ENCODE results near the gene SMPD3. TPM values are rescaled to one million over a fixed set of nuclear protein-coding genes. Genes with fewer than 3 reads are reported as not detected.

Gene SMPD3
- total and polyA plus RNA-seq, 2 of the 8 experiments (the other 6 are each of a cell fraction or from before 2014, with no cell fraction given), result 0.39 to 1.3 TPM

DNA sequence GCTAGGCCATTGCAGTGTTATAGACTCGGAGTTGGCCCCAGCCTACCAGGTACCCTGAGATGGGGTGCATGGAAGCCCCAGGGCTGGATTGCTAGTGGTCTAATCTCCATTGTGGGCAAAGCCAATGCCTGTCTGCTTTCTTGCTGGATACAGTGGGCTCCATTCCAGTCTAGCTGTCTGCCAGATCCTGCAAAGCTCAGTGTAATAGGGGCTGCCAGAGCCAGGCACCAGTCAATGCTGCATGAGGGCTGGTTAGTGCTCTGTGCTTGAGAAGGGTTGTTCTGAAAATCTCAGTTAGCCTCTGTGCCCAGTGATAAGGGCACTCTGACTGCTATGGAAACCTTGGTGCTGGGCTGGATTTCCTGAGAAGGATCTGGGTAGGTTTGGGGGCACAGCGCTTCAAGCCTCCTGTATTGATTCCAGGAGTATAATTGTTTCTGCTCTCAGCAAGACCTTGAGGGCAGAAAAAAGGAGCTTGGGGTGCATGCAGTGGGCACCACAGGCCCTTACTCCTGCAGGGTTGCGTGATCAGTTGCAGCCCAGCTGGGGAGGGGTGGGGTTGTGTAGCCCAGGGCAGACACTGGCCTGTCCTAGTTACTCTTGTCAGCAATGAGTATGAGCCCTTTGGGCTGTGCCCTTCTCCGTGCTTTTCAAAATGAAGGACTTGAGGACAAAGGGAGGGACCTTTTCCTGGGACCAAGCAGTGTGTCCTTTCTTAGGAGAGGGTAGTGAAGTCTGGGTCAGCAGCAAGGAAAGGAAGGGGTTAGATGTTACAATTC, 19.0 kb downstream of the SMPD3 start:
- Histone ChIP-seq H4K5ac (ENCODE audit: insufficient read length, low read depth, low read length) (no peak overlapping the region), H3K36me3 (ENCODE audit: control insufficient read depth in 2 of 4, insufficient read depth in 4 of 4, low read length in 3 of 4) (no peaks in the 10 kb centered on the region), H3K23ac (ENCODE audit: insufficient read length) (no peak overlapping the region), H3K79me2 (ENCODE audit: control insufficient read depth in 1 of 2, insufficient read depth in 2 of 2, low read length in 2 of 2) (no peaks in the 10 kb centered on the region), H2AFZ (ENCODE audit: low read length) (no peak overlapping the region), H4K8ac (ENCODE audit: extremely low read depth, insufficient read depth, low read length) (no peak overlapping the region), H4K91ac (replicated peaks; ENCODE audit: insufficient read length, low read length) (no peak overlapping the region), H2BK120ac (replicated peaks; ENCODE audit: low read depth, low read length) (no peak overlapping the region), H3K14ac (ENCODE audit: insufficient read length) (no peak overlapping the region), H3K27ac (ENCODE audit: low read depth, low read length) (no peak overlapping the region), H2BK20ac (ENCODE audit: low read length) (no peak overlapping the region), H2AK5ac (ENCODE audit: low read depth, low read length) (no peak overlapping the region), H3K27me3 (replicated peaks in 1 of 4; ENCODE audit: control insufficient read depth in 3 of 4, extremely low read depth in 1 of 4, insufficient read depth in 3 of 4, low read length in 3 of 4) (peaks cover 0 to 2% (median 0%) of the 10 kb centered on the region in 4 experiments; a peak in 2 of 7 replicates), H3K79me1 (ENCODE audit: low read depth, low read length) (no peaks in the 10 kb centered on the region; the same call in 1 of the 2 replicates), H3K18ac (ENCODE audit: extremely low read depth, low read length) (no peak overlapping the region), H3K4me1 (replicated peaks in 1 of 4; ENCODE audit: control insufficient read depth in 3 of 4, insufficient read depth in 4 of 4, low read length in 3 of 4) (no peaks in the 10 kb centered on the region), H3K9me3 (ENCODE audit: insufficient read depth in 2 of 2, low read depth in 1 of 2, low read length in 1 of 2) (no peaks in the 10 kb centered on the region), H3K9ac (replicated peaks in 1 of 4; ENCODE audit: extremely low read depth in 1 of 4, low read depth in 3 of 4, low read length in 3 of 4) (no peak overlapping the region), H3K23me2 (ENCODE audit: low read depth, low read length) (no peaks in the 10 kb centered on the region), H3K4me2 (ENCODE audit: insufficient read depth in 1 of 2, low read depth in 2 of 2, low read length in 2 of 2) (no peak overlapping the region), H3K56ac (replicated peaks; ENCODE audit: insufficient read length, low read depth, low read length) (no peak overlapping the region), H4K20me1 (replicated peaks in 1 of 2; ENCODE audit: control insufficient read depth in 1 of 2, insufficient read depth in 2 of 2, low read length in 2 of 2) (no peaks in the 10 kb centered on the region), H2BK5ac (ENCODE audit: low read depth, low read length) (no peak overlapping the region), H2BK12ac (ENCODE audit: low read depth, low read length) (no peak overlapping the region), H3K4me3 (ENCODE audit: extremely low read depth in 1 of 4, insufficient read depth in 2 of 4, low read depth in 3 of 4, low read length in 4 of 4) (no peak overlapping the region), H3K4ac (replicated peaks; ENCODE audit: insufficient read length, low read depth, low read length) (no peak overlapping the region), H2BK15ac (ENCODE audit: low read length) (no peak overlapping the region)
- WGBS, 2 experiments (ENCODE audit: extremely low coverage in 1 of 2, insufficient coverage in 1 of 2, insufficient read length in 1 of 2, insufficient replicate concordance in 2 of 2, low coverage in 1 of 2, low lambda C conversion rate in 2 of 2, missing lambda C conversion rate in 1 of 2), result 69% methylated on average over 4 of the region's 4 CpGs; no CpG with 5 or more reads in 1 of the 2 experiments
- DNase-seq (ENCODE audit: low read depth in 1 of 2, low spot score in 2 of 2) (no peak), FAIRE-seq (no peak)
- ChIA-PET POLR2A (ENCODE audit: partially characterized antibody) (interaction anchor here (0.5 kb wide), 1 partner anchor 400 kb away, joined by 4 read pairs; no protein-coding TSS in a partner anchor), CTCF (ENCODE audit: partially characterized antibody) (interaction anchor here (7.2 kb wide), 1 partner anchor 15 kb away, joined by 43 read pairs; no protein-coding TSS in a partner anchor)
- no peak for TF ChIP-seq SP1 (IDR thresholded peaks at IDR 0.05; ENCODE audit: low read depth, low read length)
- TF ChIP-seq RBBP5 (IDR thresholded peaks at IDR 0.05; ENCODE audit: borderline replicate concordance, low read depth, low read length), result no peak
- TF ChIP-seq YY1 (IDR thresholded peaks at IDR 0.05; ENCODE audit: low read depth, low read length), result no peak
- TF ChIP-seq E2F6 (IDR thresholded peaks at IDR 0.05), result no peak
- no peak for TF ChIP-seq HDAC6 (IDR thresholded peaks at IDR 0.05; ENCODE audit: low read depth, low read length)
- no peak for TF ChIP-seq CTBP2 (IDR thresholded peaks at IDR 0.05; ENCODE audit: borderline replicate concordance, insufficient read depth, insufficient read length, low read length)
- TF ChIP-seq SP2 (IDR thresholded peaks at IDR 0.05; ENCODE audit: low read length), result no peak
- TF ChIP-seq POU5F1 (IDR thresholded peaks at IDR 0.05; ENCODE audit: low read depth, low read length), result no peak
- no peak for TF ChIP-seq BCL11A (IDR thresholded peaks at IDR 0.05; ENCODE audit: low read depth in 2 of 2, low read length in 2 of 2)
- no peak for TF ChIP-seq JUN (IDR thresholded peaks at IDR 0.05; ENCODE audit: low read depth, low read length)
- no peak for TF ChIP-seq RXRA (IDR thresholded peaks at IDR 0.05; ENCODE audit: insufficient read depth, low read depth, low read length)
- TF ChIP-seq KDM5A (IDR thresholded peaks at IDR 0.05; ENCODE audit: low read length), result no peak
